Measurements from ENCODE around the gene AMZ1. TPM values are rescaled to one million over a fixed set of nuclear protein-coding genes. Genes with fewer than 3 reads are reported as not detected.

AMZ1 gene
- 0.05 to 0.06 TPM in 2 of 5 replicates, not detected in the others for total RNA-seq (2022; extraction: Qiagen RNA extraction; ENCODE audit: low read depth)

GRCh38 chr7:2687881-2688318 lies at the start of gene AMZ1:
Gene AMZ1 (plus strand): TSS chr7:2688202. CDS start chr7:2700452, 12,250 bp downstream.

Other genes starting within 250 kb of the AMZ1 start
- not detected in 5 replicates for gene GRIFIN, start 211.8 kb upstream of the AMZ1 start, total RNA-seq (2022; extraction: Qiagen RNA extraction; ENCODE audit: low read depth)
- 7.5 to 20.1 TPM (median 17.2 TPM) in 5 replicates for gene LFNG, start 168.4 kb upstream of the AMZ1 start, total RNA-seq (2022; extraction: Qiagen RNA extraction; ENCODE audit: low read depth)
- 14.2 to 41.5 TPM (median 36.1 TPM) in 5 replicates for gene BRAT1, start 132.7 kb upstream of the AMZ1 start, total RNA-seq (2022; extraction: Qiagen RNA extraction; ENCODE audit: low read depth)
- gene IQCE, start 129.2 kb upstream of the AMZ1 start, total RNA-seq (2022; extraction: Qiagen RNA extraction; ENCODE audit: low read depth), result 7.6 to 14.0 TPM (median 13.9 TPM) in 5 replicates
- gene TTYH3, start 56.2 kb upstream of the AMZ1 start, total RNA-seq (2022; extraction: Qiagen RNA extraction; ENCODE audit: low read depth), result 27.0 to 63.8 TPM (median 57.9 TPM) in 5 replicates
- gene GNA12, start 156.1 kb downstream of the AMZ1 start, total RNA-seq (2022; extraction: Qiagen RNA extraction; ENCODE audit: low read depth), result 30.8 to 45.4 TPM (median 42.8 TPM) in 5 replicates